H4 (cell line): ENCODE results near the gene CXCL6. TPM values are rescaled to one million over a fixed set of nuclear protein-coding genes. Genes with fewer than 3 reads are reported as not detected.

Experiments
- DNase-seq: peaks from one replicate; pipeline ENCODE4 v3.0.0-alpha.2; 2015; ENCODE audit warnings: low spot score
- total RNA-seq: library from RNA; depleted of rRNA; stranded (reverse); fragments of >200 nt; shearing (Covaris generic); gene quantifications from 2 replicates; pipeline ENCODE4 v1.2.3, GENCODE V29; 2014; rRNA removed

CXCL6 gene
- not detected in 2 replicates for total RNA-seq

DNA sequence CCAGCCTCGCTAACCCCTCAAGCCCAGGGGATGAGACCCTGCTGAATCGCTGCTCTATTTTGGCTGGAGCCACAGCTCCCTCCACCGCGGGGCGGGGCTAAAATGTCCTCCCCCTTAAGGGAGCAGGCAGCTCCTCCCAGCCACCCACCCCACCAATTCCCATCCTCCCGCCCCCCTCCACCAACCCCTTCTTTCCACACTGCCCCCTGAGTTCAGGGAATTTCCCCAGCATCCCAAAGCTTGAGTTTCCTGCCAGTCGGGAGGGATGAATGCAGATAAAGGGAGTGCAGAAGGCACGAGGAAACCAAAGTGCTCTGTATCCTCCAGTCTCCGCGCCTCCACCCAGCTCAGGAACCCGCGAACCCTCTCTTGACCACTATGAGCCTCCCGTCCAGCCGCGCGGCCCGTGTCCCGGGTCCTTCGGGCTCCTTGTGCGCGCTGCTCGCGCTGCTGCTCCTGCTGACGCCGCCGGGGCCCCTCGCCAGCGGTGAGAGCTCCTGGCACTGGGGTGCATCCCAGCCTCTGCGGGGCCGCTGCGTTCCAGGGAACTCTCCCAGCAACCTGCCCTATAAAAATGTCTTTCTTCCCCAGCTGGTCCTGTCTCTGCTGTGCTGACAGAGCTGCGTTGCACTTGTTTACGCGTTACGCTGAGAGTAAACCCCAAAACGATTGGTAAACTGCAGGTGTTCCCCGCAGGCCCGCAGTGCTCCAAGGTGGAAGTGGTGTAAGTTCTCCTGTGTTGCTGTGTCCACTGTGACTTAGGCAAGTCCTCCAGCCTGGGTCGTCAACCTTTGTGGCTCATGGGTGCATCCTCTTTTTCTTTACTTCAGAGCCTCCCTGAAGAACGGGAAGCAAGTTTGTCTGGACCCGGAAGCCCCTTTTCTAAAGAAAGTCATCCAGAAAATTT lies at the start of gene CXCL6:
Gene CXCL6 (plus strand): TSS at position 306 of the 907 bp plus-strand sequence. CDS start 73 bp downstream, at position 379.
- DNase-seq: no peak

DNA sequence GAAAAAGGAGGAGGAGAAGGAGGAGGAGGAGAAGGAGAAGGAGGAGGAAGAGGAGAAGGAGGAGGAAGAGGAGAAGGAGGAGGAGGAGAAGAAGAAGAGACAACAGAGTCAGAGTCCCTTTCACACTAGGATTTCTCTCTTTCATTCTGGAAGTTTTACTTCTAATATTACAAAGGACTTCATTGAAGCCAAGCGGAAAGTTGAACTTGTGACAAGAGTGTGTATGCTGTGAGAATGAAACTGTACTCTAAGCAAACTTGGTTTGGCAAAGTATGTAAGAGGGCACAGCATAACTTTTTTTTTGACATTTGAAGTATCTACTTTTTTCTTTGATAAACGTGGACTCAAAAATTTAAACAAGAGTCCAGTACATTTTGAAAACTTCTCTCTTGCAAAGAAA lies 48.1 kb upstream of the CXCL6 start:
- no peak for DNase-seq

GRCh38 chr4:73798842-73799241 lies 37.6 kb upstream of the CXCL6 start:
- DNase-seq: no peak

DNA sequence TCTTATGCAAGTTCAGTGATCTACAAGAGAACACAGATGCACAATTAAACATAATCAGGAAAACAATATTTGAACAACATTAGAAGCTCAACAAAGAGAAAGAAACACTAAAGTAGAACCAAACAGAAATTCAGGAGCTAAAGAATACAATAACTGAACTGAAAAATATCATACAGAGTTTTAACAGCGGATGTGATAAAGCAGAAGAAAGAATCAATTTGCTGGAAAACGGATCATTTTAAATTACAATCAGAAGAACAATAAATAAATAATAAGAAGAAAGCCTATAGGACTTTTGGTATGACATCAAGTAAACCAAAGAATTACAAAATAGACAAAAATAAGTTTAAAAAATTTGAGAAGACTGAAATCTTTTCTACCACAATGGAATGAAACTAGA lies 36.3 kb upstream of the CXCL6 start:
- DNase-seq: no peak

DNA sequence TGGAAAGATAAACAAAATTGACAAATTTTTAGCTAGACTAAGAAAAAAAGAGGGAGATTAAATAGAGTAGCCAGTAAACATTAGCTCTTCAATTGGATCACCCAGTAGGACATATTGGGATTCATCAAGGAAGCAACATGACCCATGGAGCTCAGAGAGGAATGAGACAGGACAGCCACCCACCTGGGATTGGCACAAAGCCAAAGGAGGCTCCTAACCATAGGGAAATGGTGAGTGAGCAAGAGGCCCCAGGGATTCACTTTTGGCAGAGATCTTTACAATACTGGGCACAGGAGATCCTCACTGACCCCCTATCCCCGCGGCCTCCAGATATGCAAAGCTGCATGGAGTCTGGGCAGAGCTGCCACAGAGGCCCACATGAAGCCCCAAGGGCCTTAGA lies 34.8 kb upstream of the CXCL6 start:
- DNase-seq: no peak

- no peak for DNase-seq
These were observed 33.3 kb upstream of the CXCL6 start for GRCh38 chr4:73803213-73803612.

- no peak for DNase-seq
These were observed 26.3 kb upstream of the CXCL6 start for GRCh38 chr4:73810191-73810590.

DNA sequence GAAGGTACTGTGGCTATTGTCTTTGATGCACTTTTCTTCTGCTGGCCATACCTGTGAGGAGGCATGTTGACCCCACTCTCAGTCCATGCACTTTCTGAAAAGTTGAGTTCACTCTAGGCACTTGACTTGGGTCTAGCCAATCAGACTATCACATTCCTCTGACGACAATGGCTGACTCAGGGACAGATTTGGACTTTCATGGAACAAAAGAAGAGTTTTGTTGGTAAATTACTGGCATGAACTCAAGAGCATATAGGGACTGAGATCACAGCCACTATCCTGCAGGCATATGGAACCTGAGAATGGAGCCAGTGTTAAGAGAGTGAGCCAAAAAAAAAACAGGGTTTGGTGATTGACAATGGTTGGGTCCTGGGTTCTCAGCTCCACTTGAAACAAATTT lies 24.6 kb upstream of the CXCL6 start:
- no peak for DNase-seq

DNA sequence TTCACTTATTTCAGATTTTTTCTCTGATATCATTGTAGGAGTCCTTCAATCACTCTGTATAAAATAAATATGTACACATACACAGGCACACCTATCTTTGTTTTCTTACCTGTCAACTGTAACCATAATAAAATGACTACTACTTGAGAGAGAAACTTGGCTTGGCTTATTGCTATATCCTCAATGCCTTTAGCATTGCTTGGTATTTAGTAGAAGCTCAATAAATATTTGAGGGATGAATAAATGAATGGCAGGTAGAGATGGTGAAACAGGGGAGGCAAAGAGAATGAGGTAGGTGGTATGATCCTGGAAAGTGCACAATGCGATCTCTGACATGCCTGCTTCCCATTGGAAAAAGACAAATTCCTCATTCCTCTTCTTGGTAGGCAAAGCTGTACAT lies 21.8 kb upstream of the CXCL6 start:
- DNase-seq: no peak

GRCh38 chr4:73815145-73815544 lies 21.3 kb upstream of the CXCL6 start:
- DNase-seq: no peak

- DNase-seq: peak; percentile 48
These were observed 19.7 kb upstream of the CXCL6 start for GRCh38 chr4:73816814-73817213.

- no peak for DNase-seq
These were observed 19.1 kb upstream of the CXCL6 start for GRCh38 chr4:73817341-73817740.

DNA sequence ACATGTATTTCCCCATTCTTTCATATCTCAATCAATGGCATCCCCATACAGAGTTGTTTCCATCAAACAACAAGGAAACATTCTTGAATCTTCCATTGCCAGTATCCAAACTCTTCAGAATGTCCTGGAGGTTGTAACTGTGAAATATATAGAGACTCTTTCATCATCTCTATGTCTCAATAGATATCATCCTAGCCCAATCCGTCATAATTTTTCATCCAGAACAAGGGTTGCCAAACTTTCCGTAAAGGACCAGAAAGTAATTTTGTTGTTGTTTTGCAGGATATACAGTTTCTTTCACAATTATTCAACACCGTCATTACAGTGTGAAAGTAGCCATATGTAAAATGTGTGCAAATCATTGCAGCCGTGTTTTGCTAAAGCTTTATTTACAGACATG lies 15.2 kb upstream of the CXCL6 start:
- DNase-seq: no peak

DNA sequence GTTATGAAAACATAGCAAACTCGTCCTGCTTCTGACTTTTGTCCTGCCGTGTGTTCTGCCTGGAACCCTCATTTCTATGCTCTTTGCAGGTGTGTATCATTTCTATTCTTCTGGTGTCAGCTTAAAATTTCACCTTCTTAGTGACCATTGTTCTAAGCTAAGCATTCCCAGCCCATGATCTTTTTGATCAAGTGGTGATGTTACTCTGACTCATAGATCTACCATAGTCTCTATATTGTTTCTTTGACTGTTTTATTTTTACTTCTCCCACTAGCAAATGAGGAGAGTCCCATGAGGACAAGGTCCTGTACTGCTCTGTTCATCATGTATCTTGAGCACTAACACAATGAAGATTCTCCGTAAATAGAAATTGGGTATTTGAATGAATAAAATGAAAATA lies 14.1 kb upstream of the CXCL6 start:
- DNase-seq: no peak

DNA sequence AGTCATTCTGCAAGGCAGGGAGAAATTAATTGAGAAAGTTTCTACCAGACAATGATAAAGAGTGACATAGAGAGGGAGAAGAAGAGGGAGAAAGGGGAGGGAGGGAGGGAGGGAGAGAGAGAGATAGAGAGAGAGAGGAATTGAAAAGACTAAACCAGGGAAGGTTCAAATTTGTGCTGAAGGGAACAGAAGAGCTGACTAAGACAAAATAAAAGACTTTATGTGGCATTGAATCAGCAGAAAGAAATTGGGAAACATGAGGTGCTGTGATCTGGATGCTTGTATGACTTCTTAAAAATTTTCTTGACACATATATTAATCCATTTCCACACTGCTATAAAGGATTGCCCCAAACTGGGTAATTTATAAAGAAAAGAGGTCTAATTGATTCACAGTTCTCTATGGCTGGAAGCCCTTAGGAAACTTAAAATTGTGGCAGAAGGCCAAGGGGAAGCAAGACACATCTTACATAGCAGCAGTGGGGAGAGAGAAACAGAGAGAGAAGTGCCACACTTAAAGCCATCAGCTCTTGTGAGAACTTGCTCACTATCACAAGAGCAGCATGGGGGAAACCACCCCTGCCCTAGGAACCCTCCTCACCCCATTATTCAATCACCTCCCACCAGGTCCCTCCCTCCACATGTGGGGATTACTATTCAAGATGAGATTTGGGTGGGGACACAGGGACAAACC lies 13.5 kb upstream of the CXCL6 start:
- no peak for DNase-seq

DNA sequence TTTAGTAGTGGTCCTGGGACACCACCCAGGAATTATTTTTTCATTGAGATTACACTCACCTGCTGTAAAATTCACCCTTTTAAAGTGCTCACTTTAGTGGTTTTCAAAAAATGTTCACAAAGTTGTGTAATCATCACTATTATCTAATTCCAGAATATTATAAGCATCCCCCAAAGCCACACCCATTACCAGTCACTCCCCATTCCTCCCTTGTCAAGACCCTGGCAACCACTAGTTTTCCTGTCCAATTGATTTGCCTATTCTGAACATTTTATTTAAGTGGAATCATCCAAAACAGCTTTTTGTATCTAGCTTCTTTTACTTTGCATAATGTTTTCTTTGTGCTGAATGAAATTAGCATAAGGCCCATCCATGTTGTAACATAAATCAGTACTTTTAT lies 12.7 kb upstream of the CXCL6 start:
- no peak for DNase-seq

DNA sequence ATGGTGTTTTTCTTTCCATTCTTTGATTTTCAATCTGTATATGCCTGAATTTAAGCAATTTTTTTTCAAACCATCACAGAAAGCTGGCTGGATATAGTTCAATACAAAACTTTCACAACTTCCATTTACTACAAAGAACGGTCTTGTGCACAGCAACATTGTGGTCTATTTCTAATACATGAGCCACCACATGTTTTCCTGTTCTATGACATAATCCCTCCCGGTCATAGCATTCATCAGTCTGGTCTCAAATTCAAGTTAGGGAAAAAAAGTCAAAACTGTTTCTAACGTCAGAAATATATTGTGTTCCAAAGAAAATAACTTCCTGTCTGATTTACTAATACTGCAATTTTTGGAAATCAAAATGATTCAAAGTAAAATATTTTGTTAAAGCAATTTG lies 7.5 kb upstream of the CXCL6 start:
- DNase-seq: peak; percentile 37

DNA sequence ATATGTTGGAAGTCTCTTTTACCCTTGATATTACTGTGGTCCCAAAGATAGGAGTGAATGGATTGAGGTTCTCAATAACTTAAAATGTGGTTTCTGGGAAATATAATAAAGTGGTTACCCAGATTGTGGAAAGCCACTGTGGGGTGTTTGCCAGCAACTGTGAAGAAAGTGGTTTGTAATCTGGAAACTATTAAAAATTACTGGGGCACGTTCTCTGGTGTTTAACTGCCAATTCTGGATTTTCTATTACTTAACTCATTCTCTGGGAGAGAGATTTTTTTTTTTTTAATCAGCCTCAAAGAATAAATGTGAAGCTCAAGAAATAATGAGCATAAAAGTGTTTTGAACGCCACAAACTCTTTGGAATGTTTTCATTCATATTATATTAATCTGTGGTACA lies 4.9 kb upstream of the CXCL6 start:
- DNase-seq: no peak

DNA sequence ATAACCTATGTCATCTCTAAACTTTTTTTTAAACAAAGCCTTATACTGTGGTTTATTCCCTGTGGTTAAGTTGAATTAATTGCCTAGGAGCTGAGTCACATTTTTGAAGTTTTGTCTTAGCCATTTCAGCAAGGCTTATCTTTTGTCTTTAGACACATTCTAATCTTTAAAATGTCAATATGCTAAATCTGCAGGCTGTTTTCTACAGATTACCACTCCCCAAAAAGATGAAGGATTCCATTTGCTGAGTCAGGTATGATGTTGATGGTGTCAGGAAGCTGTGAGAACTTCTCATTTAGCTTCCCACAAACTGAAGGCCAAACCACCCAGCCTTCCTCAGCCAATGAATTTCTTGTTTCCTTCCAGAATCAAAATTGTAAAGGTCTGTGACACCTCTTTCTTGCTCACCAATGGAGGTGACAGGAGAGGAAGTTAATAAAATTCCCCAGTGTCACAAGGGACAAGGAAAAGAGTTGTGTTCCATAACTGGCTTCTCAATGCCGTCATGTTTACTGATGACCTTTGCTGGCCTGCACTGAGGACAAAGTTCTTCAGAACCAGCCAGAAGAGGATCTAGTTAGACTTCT lies 3.7 kb upstream of the CXCL6 start:
- peak; percentile 71 for DNase-seq

GRCh38 chr4:73839071-73839470 lies 2.6 kb downstream of the CXCL6 start:
- DNase-seq: no peak

DNA sequence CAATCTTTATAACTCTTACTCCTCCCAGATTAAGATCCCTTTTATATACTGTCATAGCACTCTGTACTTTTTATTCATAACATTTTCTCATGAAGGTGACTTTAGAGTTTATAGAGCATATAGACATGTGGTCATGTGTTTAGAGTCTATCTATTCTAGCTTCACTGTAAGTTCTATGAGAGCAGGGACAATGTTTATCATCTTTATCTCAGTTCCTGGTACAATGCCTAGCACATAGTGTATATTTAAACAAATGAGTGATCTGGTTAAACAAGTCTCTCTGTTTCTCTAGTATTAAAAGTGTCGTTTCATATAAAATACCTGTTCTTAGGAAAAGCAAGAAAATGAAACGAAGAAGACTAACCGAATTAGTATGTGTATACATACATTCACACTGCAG lies 3.2 kb downstream of the CXCL6 start:
- DNase-seq: no peak

DNA sequence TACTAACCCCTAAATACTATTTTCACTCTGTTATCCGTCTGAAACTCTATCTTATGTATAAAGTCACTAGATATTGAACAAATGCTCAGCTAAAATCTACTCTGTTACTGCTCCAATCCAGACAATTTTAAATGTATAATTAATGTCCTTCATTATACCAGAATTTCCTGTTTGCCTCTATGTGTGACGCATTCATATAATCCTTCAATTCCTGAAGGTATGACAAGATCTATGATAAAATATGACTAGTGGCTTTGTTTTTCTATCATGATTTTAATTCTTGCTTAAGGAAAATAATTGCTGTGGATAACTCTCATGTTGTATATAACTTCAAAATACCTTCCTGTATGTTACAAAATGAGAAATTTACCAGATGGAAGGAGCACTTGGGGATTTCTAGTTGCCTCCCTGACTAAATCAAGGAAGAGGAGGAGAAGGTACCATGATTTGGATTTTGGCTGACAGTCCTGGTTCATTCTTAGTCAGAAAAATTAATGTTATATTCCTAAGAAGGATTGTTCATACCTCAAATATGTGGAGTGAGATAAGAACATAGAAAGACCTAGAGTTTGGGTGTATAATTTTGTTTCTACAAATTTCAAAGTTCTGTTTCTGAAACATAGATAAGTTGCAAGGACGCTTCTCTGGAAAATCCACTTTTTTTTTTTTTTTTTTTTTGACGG lies 4.9 kb downstream of the CXCL6 start:
- no peak for DNase-seq
